ENCODE measurements around the gene ESX1.

DNA sequence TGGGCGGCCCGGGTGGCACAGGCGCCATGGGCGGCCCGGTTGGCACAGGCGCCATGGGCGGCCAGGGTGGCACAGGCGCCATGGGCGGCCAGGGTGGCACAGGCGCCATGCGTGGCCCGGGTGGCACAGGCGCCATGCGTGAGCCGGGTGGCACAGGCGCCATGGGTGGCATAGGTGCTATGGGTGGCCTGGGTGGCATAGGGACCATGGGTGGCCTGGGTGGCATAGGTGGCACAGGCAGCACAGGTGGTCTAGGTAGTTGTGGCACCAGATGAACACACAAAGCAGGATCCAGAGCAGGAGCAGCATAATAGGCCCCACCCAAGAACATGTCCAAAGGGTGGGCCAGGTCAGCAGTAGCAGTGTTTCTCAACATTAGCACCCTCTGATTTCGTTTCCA, 4.3 kb downstream of the ESX1 start:
- no peak for TF ChIP-seq EZH2 (IDR thresholded peaks at IDR 0.05; ENCODE audit: insufficient read depth, poor library complexity, severe bottlenecking)
- no peak for TF ChIP-seq EZH2phosphoT487 (IDR thresholded peaks at IDR 0.05; ENCODE audit: insufficient read depth, low read depth)

Data from GM23248 (cell line).